HK-2 (cell line): ENCODE data around the gene SOX6.

Source experiments
- DNase-seq: peaks from one replicate; pipeline ENCODE4 v3.0.0-alpha.2; 2018; ENCODE audit not compliant: unreplicated experiment

The SOX6 gene

DNA sequence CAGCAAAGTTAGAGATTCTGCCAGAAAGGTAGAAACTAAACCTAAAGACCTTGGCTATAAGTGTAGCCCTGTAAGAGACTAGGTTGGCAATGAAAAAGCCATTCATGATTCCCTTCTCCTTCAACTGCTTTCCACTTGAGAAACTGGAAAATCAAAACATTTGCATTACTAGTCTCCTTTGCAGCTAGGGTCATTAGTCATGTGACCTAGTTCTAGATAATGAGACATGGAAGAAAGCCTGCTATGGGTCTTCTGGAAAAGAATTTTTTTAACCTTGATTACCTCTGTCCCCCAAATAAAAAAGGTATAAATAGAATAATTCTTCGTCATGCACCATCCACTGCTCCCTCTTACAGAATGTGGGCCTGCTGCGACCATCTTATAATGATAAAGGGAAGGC is 80.1 kb downstream of the SOX6 start:
- no peak for DNase-seq

DNA sequence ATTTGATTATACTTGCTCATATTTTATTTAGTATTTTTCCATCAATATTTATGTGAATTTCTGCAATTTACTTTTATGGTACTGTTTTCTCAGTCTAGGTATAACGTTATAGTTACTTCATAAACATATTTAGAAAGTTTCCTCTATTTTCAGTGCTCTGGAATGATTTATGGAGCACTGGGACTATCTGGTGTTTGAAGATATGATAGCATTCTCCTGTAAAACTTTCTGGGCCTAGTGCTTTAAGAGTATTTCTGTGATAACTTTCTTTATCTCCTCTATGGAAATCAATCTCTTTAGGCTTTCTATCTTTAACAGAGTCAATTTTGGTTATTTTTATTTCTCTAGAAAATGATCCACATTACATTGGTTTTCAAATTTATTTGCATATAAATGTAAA is 85.1 kb downstream of the SOX6 start:
- DNase-seq: no peak

DNA sequence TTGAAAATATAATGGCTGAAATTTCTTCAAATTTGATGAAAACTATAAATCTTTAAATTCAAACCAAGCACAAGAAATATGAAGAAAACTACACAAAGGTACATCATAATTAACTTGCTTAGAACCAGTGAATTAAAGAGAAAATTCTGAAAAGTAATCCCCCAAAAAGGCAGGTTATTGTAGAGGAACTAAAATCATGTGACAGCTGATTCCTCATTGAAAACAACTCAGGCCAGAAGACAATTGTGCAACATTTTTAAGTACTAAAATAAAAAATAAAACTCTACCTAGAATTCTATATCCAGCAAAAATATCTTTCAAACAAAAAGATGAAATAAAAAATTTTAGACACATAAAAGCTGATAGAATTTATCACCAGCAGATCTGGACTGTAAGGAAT is 90.3 kb downstream of the SOX6 start:
- no peak for DNase-seq

DNA sequence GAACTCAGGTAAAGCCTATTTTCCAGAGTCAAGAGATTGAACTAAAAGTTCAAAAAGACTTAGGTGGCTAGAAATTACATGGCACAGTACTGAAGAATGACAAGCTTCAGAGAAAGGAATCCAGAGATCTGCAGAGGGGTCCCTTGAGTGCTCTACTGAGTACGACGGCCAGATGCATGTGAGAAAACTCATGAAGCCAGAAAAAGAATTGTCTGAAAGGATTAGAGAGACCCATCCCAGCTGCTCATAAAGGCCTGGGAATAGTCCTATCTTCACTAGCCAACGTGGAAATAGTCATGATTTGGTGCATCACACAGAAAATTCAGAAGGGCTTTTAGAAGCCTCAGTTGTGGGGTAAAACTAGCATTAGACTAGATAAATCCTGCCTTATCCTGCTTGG is 91.3 kb downstream of the SOX6 start:
- no peak for DNase-seq

DNA sequence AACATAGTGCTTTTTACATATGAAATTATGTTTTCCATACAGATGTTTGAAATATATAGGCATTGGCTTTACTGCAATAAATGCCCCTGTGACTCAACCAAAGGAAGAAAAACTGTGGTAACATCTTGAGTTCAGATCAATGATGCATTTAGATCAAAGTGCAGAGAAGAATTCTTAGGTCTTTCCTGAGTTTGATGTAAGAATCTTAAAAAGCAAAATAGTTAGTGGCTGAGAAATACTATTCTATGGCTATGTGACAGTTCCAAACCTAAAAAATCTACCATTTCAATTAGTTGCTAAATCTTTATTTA is 93.7 kb downstream of the SOX6 start:
- DNase-seq: no peak

DNA sequence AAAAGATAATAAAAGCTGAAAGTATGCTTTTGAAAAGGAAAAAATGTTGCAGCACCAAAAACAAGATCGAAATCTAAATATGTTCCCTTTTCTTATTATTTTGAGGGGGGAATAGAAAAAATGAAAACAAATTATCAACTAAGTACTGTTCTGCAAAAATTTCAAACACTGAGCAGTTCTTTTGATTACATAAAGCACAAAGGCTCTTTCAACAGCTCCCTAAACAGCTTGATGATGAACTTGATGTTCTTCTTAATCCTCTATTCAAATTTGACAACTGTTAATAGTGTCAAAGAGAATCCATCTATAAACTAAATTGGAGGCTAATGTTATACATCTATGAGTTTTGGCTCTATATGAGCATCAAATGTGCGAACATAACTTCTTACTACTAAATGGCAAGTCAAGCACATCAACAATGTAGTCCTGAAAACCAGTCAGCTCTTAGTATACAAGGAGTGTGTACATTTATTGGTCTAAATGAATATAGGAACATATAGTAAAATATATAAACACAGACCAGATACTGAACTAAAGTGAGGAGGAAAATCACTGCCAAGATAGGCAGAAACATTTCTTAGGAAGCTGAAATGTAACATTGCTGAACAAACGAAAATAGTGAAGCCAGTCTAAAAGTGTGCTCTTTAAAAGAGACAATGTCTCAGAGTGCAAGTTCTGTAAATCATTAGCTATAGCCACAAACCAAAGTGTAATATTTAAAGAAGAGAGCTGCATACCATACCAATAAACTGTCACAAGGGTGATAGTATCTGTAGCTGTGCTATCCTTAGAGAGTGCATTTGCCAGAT is 94.3 kb downstream of the SOX6 start:
- no peak for DNase-seq

DNA sequence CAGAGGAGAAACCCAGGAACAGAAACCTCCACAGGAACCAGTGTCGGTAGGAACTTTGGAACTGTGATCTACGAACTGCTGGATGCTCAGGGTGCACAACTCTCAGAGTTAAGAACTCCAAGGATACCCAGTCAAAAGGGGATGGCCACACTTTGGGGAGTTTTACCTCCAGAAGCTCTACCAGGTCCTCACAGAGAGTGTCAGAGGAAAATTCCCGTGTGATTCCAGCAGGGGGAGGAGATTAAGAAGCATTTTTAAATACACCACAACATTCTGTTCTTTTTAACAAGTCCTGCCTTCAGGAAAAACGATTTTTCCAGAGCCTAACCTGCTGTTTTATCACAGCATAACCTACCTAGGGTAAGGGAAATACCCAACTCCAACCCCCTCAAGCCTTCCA is 104.0 kb downstream of the SOX6 start:
- DNase-seq: no peak

DNA sequence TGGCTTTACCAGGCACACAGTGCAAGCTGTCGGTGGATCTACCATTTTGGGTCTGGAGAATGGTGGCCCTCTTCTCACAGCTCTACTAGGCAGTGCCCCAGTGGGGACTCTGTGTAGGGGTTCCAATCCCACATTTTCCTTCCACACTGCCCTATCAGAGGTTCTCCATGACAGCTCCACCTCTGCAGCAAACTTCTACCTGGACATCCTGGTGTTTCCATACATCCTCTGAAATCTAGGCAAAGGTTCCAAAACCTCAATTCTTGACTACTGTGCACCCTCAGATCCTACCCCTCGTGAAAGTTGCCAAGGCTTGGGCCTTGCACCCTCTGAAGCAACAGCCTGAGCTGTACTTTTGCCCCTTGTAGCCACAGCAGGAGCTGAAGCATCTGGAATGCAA is 108.1 kb downstream of the SOX6 start:
- DNase-seq: no peak

DNA sequence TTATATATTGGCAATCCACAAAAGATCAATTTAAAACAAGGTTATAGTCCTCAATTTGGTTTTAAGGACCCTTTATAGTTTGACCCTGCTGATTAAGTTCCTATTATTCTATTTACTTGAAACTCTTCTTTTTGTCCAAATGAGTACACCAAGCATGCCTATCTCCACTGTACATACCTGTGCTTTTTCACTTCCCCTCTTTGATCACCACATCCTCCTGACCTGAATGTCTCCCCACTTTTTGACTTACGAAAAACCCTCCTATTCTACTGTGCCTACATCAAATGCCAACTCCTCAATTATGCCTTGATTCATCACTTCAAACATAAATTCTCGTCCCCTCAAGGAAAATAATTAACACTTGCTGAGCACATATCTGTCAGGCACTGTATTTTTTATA is 113.5 kb downstream of the SOX6 start:
- no peak for DNase-seq

DNA sequence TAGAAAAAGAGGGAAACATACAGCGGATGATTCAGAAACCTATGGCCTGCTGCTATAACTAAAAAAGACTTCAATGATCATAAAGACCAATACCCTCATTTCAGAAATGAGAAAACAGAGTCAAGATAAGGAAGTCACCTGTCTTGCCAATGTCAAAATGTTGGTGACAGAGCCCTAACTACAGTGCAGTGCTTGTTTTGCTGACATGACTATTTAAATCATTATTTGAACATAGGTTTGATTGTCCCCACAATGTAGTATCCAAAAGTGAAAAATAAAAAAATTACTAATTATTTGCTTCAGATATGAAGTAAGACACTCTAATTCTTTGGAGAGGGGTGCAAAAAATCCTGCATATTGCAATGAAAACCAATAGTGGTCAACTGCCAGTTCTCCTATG is 115.7 kb downstream of the SOX6 start:
- no peak for DNase-seq

DNA sequence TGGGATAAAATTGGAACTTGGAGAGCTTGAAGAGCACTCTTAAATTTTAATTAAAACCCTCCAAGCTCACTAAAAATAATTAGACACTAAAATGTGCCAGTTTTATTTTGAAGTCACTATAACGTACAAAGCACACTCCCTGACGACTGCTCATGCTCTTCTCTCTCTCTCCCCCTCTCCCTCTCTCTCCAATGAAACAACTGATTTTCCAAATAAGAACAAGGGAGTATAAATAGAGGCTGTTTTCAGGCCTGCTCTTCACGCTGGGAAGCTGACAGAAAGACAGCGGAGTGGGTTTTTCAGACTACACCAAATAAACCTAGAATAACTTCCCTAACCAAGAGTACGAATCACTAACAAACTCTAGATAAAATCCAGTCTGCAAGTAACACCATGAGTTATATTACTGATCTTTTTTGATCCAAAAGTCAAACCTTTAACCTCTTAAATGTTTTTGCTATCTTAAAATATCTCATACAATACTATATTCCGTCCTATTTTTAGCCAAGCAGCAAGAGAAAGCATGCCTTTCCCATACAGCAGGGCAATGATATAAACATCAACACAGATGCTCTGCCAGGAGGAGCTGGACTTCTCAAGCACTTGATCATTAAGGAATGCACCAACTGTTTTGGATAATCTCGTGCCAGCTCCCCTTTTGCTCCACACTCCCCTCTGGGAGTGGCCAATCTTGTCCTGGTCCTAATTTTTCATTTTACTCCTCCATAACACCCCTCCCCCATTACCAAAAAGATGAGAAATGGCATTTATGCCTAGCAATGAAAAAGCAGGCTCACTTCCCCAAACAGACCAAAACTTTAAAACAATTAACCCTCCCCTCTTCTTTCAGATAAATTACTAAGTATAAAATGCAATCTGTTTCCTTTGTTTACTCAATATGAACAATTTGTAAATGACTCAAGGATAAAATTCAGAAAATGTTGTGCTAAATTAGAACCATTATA is 116.9 kb downstream of the SOX6 start:
- no peak for DNase-seq

DNA sequence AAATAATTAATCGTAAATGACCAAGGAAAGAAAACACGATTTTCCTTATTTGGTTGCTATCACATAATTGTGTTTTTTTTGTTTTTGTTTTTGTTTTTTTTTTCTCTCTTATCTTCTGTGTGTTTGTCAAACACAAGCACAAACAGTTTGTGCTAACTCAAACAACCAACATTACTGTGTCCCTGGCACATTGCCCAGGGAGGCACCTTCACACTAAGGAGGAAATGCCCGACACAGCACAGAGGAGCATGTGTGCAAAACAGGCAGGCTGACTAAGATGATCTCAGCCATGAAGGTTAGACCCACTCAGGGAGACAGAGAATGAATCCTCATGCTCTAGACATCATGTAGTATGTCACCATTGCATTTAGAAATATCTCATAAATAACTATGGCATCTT is 130.1 kb downstream of the SOX6 start:
- peak; percentile 6 for DNase-seq

DNA sequence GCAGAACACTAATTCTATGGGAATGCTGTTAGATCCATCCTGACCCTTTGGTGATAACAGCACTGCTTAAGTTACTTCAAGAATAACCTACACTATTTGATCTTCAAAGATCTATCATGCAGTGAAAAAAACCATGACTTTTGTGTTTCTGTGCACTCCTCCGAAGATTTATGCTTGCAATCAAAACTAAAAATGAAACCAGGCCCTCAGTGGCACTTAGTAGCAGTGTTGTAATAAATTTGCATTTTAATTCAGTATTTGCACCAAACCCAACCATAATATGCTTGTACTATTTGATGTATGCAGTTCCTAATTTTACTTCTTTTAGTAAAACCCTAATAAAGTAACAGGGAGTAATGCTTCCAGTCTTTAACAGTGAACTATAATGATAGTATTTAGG is 130.7 kb downstream of the SOX6 start:
- DNase-seq: no peak

DNA sequence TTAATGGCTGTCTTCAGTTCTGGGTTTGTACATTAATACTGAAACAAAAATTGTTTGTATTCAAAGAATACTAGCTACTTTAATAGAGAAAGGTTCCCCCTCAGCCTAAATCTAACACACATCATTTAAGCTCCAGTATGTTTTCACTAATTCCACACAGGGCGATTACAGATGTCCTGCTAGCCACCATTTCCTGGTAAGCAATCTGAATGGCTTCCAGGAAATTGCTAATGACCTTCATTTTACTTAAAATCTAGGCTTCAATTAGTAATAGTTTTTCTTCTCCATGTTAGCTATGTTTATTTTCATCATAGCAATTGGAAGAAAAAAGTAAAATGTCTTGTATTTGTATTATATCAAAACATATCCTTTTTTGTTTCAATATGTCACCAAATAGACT is 132.8 kb downstream of the SOX6 start:
- no peak for DNase-seq

DNA sequence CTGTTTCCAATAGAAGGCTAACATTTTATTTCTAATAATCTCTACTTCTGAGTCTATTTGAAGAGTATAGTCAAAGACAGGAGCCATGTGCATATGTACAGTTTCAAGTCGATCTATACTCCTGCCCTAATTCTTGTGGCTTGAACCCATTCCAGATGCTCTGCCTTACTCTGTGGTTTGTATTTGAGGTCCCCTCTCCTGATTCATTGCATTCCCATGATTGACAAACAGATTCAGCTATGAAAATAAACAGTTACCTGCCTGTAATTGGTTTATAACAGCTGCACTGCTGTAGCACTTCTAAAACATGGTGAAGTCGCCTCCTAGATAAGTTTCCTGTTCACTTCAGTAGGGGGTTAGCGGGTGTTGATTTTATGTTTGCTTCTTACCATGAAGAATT is 138.7 kb downstream of the SOX6 start:
- no peak for DNase-seq

DNA sequence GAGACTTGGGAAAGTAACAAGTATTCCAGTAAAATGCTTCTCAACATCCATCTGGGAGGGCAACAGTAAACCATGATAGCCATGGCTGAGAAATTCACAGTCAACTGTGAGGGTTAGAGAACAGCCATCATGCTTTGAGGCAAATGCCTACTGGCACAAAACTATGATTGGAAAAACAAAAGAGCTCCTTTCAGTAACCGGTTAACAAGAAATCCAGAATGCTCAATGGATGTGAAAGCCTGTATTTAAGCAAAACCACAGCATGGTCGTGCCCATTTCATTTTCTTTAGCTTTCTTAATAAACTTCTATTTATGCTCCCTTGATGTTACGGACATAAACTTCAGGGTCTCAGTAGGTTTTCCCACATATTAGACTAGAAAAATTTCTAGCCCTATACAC is 139.5 kb downstream of the SOX6 start:
- DNase-seq: no peak

DNA sequence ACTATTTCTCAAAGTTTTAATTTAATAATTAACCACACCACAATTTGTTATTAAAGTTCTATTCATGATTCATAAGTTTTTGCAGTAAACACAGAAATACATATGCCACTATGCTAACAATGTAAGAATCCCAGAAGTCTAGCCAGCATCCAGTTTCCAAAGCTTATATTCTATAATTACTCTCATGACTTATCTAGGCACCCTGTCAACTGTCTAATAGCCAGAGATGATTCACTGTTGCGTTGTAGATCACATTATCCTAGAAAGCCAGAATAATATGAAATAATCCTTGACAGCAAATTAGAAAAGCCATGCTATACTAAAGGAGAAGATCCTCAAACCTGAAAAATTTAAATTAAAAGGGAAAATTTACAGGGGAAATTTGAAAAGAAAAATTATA is 141.0 kb downstream of the SOX6 start:
- no peak for DNase-seq

DNA sequence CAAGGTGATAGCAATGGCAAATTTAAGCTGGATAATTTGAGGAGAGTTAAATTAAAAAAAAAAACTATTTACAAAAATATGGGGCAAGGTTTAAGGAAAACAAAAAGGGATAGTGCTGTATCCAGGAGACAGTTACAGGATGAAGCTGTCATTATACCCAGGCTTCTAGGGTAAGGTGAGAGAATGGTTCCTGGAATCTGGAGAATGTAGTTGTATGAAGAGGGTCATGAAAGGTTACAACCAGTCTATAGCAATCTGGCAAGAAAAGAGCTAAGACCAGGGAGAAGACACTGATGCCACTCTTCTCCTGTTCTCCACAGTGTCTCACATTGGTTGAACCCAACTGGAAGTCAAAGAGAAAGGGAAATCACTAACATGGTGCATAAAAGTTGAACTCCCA is 144.9 kb downstream of the SOX6 start:
- no peak for DNase-seq

DNA sequence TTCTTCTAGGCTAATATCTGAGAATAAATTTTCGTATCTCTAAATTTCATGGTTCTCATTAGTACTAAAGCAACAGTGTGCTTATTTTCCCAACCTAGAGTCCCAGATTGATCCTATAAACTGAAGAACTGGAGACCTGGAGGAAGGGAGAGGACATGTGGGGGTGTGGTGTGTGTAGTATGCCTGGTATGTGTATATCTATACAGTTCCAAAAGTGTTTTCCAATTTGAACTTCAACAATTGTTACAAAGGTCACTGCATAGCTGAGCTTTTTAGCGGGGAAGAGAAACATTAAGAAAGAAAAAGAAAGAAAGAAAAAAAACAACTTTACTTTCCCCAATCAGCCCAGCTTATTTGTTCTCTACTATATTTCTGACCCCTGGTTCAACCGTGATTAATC is 152.1 kb downstream of the SOX6 start:
- DNase-seq: no peak

DNA sequence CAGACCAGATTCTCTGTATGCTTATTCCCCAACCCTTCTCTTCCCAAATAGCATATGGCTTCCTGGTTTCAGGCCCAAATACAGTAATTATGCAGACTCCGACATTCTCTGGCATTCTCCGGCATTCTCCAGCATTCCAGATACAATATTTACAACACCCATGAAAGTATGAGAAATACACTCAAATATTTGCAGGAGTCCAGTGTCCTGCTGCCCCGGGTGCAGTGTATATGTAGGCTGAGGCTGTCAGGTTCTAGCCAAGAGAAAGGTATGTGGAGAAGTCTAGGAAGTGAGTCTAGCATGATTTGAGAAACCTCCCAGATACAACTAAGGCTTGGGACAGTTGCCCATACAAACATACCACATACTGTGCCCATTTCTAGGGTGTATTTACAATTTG is 160.7 kb downstream of the SOX6 start:
- DNase-seq: no peak

DNA sequence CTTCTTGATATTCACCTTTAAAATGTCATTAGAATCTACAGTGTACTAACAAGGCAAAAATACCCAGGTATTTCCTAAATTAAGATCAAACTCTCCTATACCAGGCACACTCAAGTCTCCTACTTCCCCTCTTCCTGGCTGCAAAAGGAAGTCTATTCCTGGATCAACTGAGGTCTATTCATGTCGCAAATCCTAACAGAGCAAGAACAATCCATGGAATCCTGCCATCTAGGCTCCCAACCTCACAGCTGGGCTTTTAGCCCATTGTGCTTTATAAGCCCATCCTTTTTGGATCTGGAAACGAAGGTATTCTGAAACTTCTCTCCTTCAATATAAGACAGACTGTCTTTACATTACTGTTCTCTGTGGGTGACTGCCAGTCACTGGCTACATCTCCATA is 161.8 kb downstream of the SOX6 start:
- DNase-seq: no peak

DNA sequence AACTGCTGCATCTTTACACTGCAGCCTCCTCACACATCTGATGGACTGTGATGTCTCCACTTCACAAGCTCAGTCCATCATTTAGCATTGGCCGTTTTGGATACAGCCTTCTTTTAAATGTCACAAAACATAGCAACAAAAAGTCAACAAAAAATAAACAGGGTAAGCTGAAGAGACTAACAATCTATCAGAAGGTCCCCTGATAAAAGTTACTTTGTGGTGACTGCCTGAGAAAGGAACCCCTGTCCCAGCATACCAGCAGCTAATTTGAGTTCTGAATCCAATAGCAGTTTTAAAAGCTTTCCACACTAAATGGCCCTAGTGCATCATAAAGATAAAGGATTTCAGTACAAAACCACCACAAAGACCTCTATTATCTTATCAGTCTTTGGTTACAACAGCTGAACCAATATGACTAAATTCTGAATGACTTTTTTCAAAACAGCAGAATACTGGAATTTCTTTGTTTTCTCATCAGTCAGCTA is 162.4 kb downstream of the SOX6 start:
- no peak for DNase-seq

DNA sequence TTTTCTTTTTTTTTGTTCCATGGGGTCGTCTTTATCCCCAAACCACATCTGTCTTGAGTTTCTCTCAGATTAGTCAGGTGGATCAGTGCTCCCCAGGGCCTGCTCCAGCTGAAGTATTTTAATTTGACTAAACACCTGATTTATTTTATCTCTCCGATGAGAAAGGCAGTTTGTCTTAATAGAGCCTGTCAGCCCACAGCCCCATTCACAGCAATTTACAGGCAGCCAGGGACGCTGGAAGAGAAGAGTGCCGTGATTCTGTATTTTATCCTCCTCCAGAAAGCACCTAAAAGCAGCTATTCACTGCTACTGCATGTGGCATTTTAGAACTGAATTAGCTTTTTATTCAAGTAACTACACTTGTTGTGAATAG is 164.5 kb downstream of the SOX6 start:
- no peak for DNase-seq
